Superior temporal gyrus (tissue), 1 donor: ENCODE measurements around the gene TLR1.
A peak's percentile ranks its signal among the peaks of the same experiment; 100 is the strongest.
"Not testable (repeated sequence)": the region's sequence is repeated elsewhere in the genome, so short reads cannot be mapped to it uniquely, and the experiment has no call there.

ENCODE experiments used
- DNase-seq: peaks from one replicate; pipeline ENCODE4 v3.0.0-alpha.2; 2016; ENCODE audit errors: extremely low spot score

TLR1 gene

DNA sequence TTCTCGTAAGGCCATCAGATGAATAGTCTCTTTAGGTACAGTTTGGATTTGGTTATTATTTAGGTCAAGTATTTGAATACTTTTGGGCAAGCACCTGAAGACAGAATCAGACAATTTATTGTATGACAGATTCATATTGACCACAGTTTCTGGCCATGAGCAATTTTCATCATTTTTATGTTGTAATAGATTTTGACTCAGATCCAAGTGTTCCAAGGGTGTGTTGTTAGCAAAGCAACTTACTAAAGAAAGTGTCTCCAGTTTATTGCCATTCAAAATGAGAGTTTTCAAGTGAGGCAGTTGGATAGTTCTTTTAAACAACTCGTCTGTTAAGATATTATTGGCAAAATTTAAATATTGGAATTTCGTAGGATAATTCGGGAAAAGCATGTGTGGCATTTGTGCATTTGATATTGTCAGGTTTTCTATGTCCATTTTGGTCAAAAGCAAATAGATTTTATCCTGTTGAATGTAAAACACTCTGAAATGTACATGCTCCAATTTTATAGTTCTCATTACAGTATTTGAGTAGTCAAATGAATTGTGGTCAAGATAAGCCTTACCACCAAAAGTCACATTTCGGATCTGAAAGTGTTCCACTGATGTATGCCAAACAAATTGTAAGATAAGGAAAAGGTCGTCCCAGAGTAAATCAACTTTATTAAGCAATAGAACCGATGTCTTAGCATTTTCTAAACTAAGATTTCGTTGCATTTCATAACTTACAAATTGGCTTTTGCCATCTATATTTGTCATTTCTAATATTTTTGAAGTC, 30.2 kb downstream of the TLR1 start:
- DNase-seq: no peak

DNA sequence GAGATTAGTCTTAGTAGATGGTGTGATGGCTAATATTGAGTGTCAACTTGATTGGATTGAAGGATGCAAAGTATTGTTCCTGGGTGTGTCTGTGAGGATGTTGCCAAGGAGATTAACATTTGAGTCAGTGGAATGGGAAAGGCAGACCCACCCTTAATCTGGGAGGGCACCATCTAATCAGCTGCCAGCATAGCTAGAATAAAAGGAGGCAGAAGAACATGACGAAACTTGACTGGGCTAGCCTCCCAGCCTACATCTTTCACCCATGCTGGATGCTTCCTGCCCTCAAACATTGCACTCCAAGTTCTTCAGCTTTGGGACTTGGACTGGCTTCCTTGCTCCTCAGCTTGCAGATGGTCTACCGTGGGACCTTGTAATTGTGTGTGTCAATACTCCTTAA, 34.3 kb downstream of the TLR1 start:
- DNase-seq: not testable (repeated sequence)

DNA sequence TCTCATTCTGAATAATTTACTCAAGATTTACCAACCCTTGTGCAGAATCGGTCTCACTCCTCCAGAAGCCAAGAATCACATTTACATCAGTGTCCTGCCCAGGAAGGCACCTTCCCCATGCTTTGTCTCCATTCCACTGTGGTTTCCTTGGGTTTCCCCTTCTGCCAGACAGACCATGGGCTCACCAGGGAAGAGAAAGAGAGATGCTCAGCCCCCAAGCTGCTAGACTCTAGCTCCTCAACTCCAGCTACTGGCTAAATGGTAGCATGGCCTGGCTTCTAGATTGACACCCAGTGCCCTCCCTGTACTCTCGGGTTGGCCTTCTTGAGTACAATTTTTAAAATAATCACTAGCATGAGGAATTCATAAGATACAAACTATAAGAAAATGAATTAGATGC, 34.7 kb downstream of the TLR1 start:
- DNase-seq: no peak

DNA sequence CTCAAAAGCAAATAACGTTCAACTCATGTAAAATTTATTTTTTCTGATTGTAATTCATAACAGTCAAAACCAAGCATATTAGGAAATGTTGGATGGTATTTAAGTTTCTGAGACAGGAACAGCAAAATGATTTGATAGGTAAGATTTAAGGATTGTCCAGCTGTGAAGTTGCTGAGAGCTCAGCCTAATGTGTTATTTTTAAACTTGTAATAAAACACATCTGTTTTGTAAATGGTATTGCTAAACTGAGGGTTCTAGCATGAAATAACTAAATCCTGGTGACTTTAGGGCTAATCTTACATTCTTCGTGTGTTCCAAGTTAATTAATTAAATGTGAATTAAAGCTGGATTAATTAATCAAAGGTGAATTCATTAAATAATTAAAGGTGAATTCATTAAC, 35.1 kb downstream of the TLR1 start:
- DNase-seq: no peak

DNA sequence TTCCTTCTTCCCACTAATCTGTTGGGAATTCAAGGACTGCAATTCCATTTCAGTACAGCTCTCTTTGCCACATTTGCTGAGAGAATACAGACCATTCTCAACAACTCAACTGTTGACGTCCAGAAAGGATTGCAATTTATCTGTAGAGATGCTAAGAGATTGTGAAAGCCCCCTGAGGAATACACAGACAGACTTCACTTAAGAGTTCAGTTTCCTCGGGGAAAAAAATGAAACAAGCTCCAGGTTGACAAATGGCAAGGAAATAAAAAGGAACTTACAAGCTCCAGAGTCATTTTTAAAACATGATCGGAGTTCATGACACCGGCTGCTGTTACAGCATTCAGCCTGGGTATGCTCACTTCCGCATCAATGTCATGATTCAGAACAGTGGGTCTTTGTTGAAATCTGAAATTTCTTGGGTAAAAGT, 35.6 kb downstream of the TLR1 start:
- DNase-seq: no peak

DNA sequence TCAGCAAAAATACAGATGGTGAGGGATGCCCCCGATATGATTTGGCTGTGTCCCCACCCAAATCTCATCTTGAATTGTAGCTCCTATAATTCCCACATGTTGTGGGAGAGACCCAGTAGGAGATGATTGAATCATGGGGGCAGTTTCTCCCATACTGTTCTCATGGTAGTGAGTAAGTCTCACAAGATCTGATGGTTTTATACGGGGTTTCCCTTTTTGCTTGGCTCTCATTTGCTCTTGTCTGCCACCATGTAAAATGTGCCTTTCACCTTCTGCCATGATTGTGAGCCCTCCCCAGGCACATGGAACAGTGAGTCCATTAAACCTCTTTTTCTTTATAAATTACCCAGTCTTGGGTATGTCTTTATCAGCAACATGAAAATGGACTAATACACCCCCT, 37.7 kb downstream of the TLR1 start:
- DNase-seq: not testable (repeated sequence)

DNA sequence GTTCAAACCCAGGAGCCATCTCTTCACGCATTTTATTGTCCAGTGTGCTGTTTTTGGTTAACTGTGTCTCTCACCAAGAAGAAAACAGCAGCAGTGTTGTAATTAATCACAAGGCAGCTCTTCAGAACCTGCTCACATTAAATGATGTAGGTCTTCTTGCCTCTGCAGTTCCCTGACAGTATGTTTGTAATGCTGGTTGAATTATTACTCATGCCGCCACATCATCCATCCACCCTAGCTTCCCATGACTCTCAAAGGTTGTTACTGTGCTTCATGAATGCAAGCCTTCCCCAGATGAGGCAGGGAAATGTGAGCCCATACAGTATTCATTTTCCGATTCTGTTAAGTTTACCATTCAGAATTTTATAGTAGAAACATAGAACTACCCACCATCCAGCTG, 39.2 kb downstream of the TLR1 start:
- DNase-seq: no peak

DNA sequence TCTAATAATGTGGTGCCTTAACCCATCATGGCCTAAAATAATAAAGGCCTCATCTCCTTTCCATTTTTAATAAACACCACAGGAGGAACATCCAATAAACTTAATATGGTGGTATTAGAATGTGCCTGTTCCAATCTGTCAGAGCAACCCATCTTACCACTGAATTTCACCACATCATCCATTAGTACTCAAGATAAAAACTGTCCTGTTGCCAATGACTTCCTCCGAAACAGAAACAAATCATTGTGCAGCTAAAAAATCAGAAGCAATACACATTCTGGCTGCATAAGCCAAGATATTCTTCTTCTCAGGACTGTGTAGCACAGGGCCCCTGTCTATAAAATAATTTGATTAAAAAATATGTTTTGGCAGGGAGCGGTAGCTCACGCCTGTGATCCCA, 40.3 kb downstream of the TLR1 start:
- DNase-seq: no peak

DNA sequence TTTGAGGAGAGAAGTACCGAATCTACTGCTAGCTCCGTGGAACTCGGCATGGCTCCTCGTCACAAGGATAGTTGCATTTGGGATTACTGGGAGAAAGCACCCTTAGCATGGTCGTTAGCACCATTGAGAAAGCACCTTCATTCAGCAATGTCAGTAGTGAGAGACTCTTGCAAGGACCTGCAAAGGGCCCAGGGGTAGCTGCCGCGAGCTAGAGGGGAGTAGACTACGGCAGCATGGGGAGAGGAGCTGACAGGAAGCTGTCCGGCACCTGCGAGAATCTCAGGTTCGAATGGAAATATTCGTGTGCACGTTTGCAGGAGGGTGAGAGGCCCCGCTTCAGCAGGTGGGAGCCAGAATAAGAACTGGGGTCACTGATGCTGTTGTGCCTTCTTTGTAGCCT, 42.0 kb downstream of the TLR1 start:
- DNase-seq: no peak

DNA sequence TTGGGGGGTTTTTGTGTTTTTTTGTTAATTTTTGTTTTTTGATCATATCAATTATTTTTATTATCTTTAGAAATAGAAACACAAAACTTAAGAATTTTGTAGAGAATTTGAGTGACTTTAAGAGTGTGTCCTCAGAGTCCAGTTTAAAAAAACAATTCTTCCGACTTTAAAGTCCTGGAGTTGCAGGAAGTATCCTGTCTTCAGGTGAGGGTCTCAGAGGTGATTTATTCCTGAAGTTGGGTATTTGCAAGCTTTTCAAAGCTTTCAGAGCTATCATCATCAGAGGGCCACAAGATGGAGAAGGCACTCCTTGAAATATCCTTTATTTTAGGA, 44.8 kb downstream of the TLR1 start:
- peak; percentile 40 for DNase-seq

DNA sequence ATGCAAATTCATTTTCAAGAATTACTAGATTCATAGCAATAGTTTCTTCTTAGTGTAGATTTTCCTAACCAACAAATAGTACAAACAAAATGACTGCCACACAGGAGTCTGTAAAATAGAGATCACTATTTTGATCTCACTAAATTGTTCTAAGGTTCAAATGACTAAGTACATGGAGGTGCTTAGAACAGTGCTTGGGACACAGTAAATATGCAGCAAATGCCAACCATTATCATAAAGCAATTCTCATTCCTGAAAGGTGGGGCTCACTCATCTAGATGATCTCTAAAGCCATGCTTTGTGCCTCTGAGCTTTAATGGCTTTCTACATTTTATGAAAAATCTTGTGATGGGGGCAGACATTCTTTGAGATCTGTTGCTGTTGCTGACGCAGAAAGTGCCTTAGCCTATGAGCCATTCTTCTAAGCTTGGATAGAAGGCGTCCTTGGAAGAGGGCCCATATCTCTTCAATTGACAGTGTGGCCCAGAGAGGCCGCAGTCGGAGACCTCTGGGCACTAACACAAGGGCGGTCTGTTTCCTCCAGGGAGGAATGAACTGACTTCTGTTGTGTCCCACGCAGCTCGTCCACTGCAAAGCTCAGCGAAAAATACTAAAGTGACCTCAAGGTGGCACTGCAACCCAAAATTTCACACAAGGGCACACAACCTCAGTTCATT, 45.3 kb downstream of the TLR1 start:
- DNase-seq: peak; percentile 98

DNA sequence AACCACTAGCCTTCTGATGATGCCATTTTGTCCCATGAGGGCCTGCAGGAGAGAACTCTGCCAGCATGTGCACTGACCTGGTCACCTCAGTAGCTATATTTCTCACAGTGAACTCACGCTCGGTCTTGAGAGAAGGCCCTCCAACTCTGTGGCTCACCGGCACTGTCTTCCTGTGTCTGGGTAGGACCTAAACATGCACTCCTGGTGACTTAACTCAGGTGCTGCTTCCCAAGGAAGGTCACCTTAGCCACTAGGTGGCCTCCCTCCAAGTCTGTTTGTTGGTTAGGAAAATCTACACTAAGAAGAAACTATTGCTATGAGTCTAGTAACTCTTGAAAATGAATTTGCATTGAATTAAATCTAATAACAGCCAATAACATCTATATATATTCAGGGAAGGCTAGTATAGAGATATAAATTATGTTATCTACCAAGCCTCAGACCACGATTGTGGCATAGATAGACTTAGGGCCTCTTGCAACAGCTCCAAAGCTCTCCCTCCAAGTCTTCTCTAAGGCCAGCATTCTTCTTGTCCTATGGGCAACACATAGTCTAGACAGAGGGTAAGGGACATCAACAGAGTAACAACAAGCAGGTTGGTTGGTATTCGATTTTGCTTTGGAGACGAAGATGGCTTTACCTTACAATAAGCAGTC, 46.5 kb downstream of the TLR1 start:
- no peak for DNase-seq

DNA sequence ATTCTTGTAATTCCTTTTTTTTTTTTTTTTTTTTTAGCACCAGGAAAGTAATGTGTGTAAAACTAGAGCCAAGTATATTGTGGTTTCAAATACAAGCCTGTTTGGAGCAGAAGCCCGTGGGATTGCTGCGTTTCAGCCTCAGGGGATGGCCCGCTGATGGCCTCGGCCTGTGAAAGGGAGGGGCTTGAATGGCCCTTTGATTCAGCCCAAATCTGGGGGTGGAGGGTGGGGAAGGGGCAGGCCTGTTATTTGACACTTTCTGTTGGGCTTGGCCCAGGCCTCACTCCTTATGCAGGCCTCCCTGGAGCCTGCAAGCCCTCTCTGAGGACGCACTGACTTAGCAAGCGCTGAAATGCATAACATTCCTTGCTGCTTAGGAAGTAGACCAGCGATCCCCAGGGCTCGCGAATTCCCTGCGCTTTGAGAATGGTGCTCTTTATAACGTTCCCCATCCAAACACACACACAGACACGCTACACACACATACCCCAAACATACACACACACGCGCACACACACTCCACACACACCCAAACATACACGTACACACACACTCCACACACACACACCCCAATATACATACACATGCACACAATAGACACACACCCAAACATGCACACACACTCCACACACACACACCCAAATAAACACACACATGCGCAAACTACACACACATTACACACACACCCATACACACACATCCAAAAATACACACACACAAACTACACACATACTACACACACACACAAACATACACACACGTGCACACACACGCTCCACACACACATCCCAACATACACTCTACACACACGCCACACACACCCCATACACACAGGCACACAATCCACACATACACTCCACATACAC, 51.4 kb downstream of the TLR1 start:
- no peak for DNase-seq

DNA sequence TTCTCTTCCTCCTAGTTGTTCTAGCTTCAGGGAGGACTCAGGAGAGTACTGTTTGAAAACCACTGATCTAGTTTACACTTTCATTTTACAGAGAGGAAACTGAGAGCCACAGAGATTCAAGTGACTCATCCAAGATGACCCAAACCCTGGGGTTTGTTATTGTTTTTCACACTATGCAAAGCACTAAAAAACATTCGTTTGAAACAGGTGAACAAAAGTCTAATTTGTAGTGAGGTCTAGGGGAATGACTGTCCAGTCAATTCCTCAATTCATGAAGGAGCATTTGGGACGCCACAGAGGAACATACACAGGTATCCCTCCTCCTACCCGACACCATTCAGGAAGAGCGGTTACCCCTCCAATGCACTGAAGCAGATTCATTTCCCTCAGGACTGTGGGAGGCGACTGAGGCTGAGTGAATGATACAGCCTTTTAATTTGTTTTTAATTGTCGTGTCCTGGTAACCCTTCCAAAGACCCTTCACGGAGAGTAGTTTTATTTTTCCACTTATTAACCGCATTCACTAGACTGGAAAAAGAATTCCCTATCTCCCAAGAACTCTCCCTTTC, 52.1 kb downstream of the TLR1 start:
- no peak for DNase-seq

DNA sequence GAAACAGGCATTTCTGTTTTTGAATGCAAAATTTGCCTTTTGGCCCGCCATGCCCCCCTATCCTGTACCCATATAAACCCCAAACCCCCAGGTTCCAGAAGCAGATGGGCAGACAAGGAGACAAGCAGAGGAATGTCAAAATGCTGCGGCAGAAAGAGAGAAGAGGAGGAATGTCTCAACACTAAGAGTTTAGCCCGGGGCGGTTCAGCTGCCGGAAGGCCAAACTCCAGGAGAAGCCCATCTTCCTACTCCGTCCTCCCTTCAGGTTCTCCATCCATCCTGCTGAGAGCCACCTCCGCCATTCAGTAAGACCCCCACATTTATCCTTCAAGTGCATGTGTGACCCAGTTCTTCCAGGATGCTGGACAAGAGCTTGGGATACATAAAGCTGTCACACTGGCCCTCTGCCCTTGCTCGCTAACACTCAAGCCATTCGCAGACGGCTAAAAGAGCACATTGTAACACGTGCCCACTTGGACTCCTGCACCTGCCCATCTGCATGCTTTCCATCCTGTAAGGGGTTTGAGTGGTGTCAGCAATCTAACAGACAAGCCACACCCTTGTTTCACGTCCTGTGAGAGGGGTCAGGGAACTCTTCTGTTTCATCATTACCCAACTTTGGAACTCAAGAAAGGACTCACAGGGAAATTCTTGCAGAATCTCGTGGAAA, 53.1 kb downstream of the TLR1 start:
- DNase-seq: no peak

DNA sequence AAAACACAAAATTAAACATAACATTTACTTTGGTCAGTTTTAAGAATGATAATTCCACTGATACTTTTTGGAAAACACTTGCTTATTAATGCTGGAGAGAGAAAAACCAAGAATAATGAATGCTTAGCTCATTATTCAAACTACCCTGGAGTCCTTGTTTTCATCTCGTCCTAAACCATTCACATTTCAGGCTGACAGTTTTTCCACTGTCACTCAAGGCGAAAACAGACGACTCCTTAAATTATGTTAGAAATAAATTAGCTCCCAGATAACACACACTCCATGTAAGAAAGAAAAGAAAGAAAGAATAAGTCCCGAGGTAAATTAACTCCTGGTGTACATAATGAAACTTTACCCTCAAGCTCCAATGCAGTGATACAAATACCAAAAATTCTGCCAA, 55.3 kb downstream of the TLR1 start:
- no peak for DNase-seq

DNA sequence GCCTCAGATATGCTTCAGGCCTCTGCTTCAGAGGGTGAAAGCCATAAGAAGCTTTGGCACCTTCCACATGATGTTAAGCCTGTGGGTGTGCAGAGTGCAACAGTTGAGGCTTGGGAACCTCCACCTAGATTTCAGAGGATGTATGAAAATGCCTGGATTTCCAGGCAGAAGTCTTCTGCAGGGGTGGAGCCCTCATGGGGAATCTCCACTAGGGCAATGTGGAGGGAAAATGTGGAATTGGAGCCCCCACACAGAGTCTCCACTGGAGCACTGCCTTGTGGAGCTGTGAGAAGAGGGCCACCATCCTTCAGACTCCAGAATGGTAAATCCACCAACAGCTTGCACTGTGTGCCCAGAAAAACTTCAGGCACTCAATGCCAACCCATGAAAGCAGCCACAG, 57.0 kb downstream of the TLR1 start:
- no peak for DNase-seq
